Fibroblast of villous mesenchyme (primary cell): Measurements from ENCODE around the gene GABARAP. TPM values are rescaled to one million over a fixed set of nuclear protein-coding genes. Genes with fewer than 3 reads are reported as not detected.

Experiments
- DNase-seq: peaks from one replicate; pipeline ENCODE4 v3.0.0-alpha.2; 2010; ENCODE audit warnings: low read depth
- H3K4me3 ChIP-seq: 2 replicates; pipeline ENCODE4 v1.5.1; 2011; ENCODE audit warnings: low read depth, mild to moderate bottlenecking, low read length
- total RNA-seq: library from RNA; depleted of rRNA; stranded (reverse); fragments of >200 nt; gene quantifications from 2 replicates; pipeline ENCODE4 v1.2.3, GENCODE V29; 2012
- TF ChIP-seq, protein P1 (sequence below): IDR thresholded peaks from 2 replicates; pipeline ENCODE4 v1.5.1; 2012; ENCODE audit warnings: low read depth, mild to moderate bottlenecking, low read length; ENCODE audit not compliant: insufficient read depth

The GABARAP gene
- total RNA-seq, 1 donor = 225 TPM

DNA sequence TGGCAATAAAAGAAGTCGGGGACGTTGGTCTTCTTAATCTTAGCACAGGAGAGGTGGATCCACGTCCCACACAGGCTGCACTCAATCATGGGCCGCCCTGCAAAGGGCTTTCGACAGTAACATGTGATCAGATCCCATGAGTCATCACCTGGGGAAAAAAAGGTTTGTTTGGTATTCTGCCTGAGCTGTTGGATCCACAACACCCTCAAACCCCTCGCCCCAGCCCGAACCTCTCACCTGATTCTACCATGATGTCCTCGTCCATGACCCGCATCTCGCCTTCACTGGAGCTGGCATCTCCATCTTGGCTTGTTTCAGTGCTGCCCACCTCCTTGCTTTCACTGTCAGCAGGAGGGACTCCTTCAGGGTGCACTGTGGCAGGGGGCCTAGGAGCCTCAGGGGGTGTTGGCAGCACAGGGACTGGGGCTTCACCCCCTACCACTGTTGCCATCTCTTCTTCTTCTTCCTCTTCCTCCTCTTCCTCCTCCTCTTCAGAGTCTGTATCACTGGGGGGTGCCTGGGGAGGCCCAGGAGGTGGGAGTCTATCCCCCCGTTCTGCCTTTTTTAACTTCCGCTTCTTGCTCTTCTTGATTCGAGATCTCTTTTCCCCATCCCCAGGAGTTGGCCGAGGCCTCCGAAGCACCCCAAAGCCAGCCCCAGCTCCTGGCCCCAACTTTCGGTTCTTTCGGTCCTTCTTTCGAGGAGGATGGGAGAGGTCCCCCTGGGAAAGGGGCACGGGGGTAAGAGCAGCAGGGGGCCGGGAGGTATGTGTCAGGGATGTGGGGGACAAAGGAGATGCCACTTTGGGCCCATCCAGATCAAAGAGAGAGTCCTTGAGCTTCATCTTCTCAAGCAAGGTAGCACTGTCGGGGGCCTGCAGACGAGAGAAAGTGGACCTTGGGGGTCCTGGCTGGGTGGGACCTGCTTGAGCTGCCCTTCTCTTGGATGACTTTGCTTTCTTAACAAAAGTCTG is 6.3 kb downstream of the GABARAP start:
- H3K4me3 ChIP-seq = no peak overlapping the region
- DNase-seq = no peak
- TF ChIP-seq, protein P1, sequence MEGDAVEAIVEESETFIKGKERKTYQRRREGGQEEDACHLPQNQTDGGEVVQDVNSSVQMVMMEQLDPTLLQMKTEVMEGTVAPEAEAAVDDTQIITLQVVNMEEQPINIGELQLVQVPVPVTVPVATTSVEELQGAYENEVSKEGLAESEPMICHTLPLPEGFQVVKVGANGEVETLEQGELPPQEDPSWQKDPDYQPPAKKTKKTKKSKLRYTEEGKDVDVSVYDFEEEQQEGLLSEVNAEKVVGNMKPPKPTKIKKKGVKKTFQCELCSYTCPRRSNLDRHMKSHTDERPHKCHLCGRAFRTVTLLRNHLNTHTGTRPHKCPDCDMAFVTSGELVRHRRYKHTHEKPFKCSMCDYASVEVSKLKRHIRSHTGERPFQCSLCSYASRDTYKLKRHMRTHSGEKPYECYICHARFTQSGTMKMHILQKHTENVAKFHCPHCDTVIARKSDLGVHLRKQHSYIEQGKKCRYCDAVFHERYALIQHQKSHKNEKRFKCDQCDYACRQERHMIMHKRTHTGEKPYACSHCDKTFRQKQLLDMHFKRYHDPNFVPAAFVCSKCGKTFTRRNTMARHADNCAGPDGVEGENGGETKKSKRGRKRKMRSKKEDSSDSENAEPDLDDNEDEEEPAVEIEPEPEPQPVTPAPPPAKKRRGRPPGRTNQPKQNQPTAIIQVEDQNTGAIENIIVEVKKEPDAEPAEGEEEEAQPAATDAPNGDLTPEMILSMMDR = no peak

DNA sequence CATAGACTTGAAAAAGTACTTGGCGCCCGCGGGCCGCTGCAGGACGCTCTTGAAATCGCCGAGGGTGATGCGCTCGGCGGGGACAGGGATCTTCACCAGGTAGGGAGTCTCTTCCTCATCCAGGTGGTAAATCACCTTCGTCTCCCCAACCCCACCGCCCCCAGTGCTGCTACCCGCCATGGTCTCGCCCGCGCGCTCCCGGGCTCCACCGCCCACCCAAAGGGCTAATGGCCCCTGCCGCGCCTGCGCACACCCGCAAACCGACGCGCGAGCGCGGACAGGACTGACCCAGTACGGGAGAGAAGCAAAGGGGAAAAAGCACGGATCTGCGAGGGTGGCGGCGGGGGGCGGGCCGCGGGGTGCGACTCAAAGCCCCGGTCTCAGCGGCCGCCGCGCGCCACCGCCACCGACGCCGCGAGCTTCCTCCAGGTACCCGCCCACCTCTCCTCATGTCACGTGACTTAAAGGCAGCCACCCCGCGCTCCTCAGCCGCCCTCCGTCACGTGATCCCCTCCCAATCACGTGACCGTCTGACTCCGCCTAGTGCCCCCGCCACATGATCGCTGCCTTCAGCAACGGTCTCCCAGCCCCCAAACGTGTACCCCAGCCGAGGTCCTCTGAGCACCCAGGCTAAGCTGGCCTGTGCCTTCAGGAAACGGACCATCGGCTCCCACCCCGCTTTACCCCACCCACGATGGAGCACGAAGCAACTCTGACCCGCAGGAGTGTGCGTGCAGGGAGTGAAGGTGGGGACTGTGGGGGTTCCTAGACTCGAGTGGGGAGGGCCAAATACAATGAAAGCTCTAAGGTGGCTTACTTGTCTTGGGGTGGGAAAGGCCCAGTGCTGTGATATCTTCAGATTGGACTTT is 7.9 kb downstream of the GABARAP start, which contains the start of gene DVL2:
Gene DVL2, minus strand, starts transcription at position 435 of the 869 bp plus-strand sequence. Its CDS starts 255 bp downstream, at position 180.
- TF ChIP-seq, protein P1 = no peak
- peak within 1 kb of the TSS; percentile 78 for H3K4me3 ChIP-seq
- peak; percentile 96 for DNase-seq

DNA sequence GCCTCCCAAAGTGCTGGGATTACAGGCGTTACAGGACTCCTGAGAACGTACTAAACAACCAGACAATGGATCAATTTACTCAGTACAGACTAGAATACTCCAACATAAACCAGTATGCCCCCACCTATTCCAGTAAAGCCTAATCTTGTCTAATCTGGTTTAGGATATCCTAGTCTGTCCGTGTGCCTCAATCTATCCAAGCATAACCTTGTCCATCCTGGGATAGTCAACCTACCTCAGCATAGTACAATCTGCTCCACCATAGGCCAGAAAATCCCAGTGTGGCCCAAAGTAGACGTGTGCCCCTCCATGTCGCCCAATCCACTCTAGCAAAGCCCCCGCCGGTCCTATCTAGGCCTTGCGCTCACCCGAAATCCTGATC is 8.6 kb downstream of the GABARAP start:
- no peak for DNase-seq
- H3K4me3 ChIP-seq = peak overlapping the region; percentile 78
- TF ChIP-seq, protein P1 = no peak

DNA sequence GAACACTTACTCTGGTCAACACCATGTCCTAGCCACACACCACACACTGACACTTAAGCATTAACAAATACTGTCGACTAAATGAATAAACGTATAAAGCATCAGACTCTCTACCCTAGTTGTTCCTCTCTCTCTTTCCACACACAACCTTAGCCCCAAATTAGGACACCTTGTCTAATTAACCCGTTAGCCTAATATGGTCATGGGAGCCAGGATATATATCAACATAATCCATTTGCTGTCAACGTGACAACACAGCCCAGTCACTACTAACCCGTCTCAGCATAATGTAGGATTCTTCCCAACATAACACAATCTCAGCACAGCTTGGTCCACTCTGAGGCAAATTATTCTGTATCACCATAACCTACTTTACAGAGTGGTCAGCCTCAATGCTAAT is 10.1 kb downstream of the GABARAP start:
- H3K4me3 ChIP-seq = peak overlapping the region; percentile 78
- no peak for DNase-seq
- TF ChIP-seq, protein P1 = no peak

DNA sequence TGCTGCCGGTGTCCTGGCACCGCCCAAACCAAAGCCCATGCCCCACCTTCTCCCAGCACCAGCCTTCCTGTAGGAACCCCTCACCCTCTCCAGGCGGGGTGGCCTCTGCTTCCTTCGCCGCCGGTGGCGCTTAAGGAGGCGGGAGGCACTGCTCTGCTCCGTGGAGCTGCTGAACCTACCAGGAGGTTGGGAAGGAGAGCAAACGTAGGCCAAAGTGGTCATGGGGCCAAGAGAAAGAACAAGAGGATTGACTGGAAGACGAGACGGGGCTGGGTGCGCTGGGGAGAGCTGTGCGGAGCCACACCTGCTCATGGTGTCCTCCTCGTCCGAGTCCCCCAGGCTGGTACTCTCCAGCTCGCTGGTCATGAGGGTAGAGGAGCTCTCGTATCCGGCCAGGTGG is 12.7 kb downstream of the GABARAP start:
- DNase-seq = no peak
- TF ChIP-seq, protein P1 = no peak

DNA sequence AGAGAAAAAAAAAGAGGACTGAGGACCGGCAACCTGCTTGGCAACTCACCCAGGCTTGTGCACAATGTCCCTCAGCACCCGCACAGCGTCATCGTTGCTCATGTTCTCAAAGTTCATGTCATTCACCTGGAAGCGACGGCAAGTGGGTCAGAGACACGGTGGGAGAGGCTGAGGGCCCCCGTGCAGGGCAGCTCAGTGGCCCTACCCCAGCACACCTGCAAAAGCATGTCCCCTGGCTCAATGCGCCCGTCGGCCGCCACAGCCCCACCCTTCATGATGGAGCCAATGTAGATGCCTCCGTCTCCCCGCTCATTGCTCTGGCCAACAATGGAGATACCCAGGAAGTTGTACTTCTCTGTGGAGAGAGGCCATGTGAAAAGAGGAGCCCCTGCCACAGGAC is 13.3 kb downstream of the GABARAP start:
- no peak overlapping the region for H3K4me3 ChIP-seq

More for the DNA sequence above, 12.7 kb downstream of the GABARAP start:
- no peak overlapping the region for H3K4me3 ChIP-seq

More for the DNA sequence above, 13.3 kb downstream of the GABARAP start:
- TF ChIP-seq, protein P1 = no peak
- no peak for DNase-seq
